K562 (cell line): Measurements from ENCODE around the gene ZNF792. TPM values are rescaled to one million over a fixed set of nuclear protein-coding genes. Genes with fewer than 3 reads are reported as not detected.
"Not testable (repeated sequence)": the region's sequence is repeated elsewhere in the genome, so short reads cannot be mapped to it uniquely, and the experiment has no call there.

Experiments used
- ATAC-seq: fragments of 200-7000 bp; cut with Tn5 transposase; 3 replicates; pipeline ENCODE4 v1.9.1; 2020; ENCODE audit warnings: moderate library complexity
- BruUV-seq: library from RNA; stranded (reverse); fragments of 400-500 nt; replicated peaks from 2 replicates; lab custom pipeline; 2021; lab: Mats Ljungman, UMichigan
- CTCF ChIA-PET: fragments of 300-600 bp; formaldehyde crosslinking; extraction: SDS; loops from one replicate; lab custom pipeline; 2021; ENCODE audit warnings: low intra/inter-chr PET ratio; lab: Yijun Ruan, JAX
- POLR2A ChIA-PET: fragments of 300-600, 350-650 bp; sonication (Branson Sonifier 250); formaldehyde crosslinking; extraction: SDS; loops from one replicate; lab custom pipeline; 2021; ENCODE audit warnings: antibody characterized with exemption, inconsistent platforms; lab: Yijun Ruan, JAX
- DNase-seq, 4 experiments: peaks; one replicate each; pipeline versions ENCODE4 v3.0.0 to v3.0.0-alpha.2; 2011 to 2018; ENCODE audit warnings: low spot score in 3 of 4, mixed read lengths in 3 of 4; ENCODE audit errors: extremely low read depth in 1 of 4
- FAIRE-seq: peaks from 2 replicates; lab custom pipeline; 2011; peaks lifted over from hg19 to GRCh38; lab: Jason Lieb, UNC
- H2AFZ ChIP-seq: 2 replicates; pipeline ENCODE4 v1.6.0; 2011; ENCODE audit warnings: low read depth, low read length, control low read depth, inconsistent platforms
- H3K27ac ChIP-seq: fragments of 200-600 bp; 3 replicates; pipeline ENCODE4 v1.8.0; 2011; ENCODE audit warnings: low read depth, mild to moderate bottlenecking, control low read depth, inconsistent platforms, low read length, moderate library complexity, mixed read lengths; ENCODE audit errors: extremely low read depth
- H3K27me3 ChIP-seq, 2 experiments: fragments of 300-600 bp in 1 of 2; 2 replicates in 1 of 2; 3 replicates in 1 of 2; pipeline versions ENCODE4 v1.6.0 to v1.8.0; 2011; ENCODE audit warnings: inconsistent platforms in 2 of 2, low read length in 2 of 2, mild to moderate bottlenecking in 1 of 2, mixed read lengths in 1 of 2, moderate library complexity in 1 of 2; ENCODE audit not compliant: control insufficient read depth in 2 of 2, insufficient read depth in 2 of 2
- H3K36me3 ChIP-seq: fragments of 300-600 bp; 3 replicates; pipeline ENCODE4 v1.8.0; 2011; ENCODE audit warnings: mild to moderate bottlenecking, low read length, inconsistent platforms; ENCODE audit not compliant: control insufficient read depth, insufficient read depth
- H3K4me1 ChIP-seq, 2 experiments: fragments of 200-600 bp in 1 of 2; replicated peaks in 1 of 2; 2 replicates in 1 of 2; 3 replicates in 1 of 2; pipeline versions ENCODE4 v1.5.1 to v1.8.0; 2011; ENCODE audit warnings: inconsistent platforms in 2 of 2, low read length in 2 of 2, mild to moderate bottlenecking in 1 of 2, mixed read lengths in 1 of 2, moderate library complexity in 1 of 2; ENCODE audit not compliant: control insufficient read depth in 2 of 2, insufficient read depth in 2 of 2
- H3K4me2 ChIP-seq: 2 replicates; pipeline ENCODE4 v1.6.1; 2011; ENCODE audit warnings: low read length, control low read depth, inconsistent platforms, mixed read lengths; ENCODE audit not compliant: insufficient read depth
- H3K4me3 ChIP-seq: fragments of 200-600 bp; sonication (generic), shearing (Covaris generic); 2 replicates; pipeline ENCODE4 v1.5.1; 2016; ENCODE audit warnings: control low read depth, inconsistent platforms
- H3K79me2 ChIP-seq: fragments of 200-600 bp; 3 replicates; pipeline ENCODE4 v1.8.0; 2011; ENCODE audit warnings: low read length, inconsistent platforms; ENCODE audit not compliant: control insufficient read depth, insufficient read depth
- H3K9ac ChIP-seq, 2 experiments: 2 replicates each; pipeline versions ENCODE4 v1.6.0 to v1.6.1; 2011; ENCODE audit warnings: low read depth in 2 of 2, low read length in 2 of 2, control low read depth in 1 of 2, inconsistent platforms in 1 of 2, mild to moderate bottlenecking in 1 of 2, mixed read lengths in 1 of 2; ENCODE audit not compliant: insufficient read depth in 1 of 2
- H3K9me1 ChIP-seq: one replicate; pipeline ENCODE4 v1.6.0; 2011; ENCODE audit warnings: inconsistent platforms, mild to moderate bottlenecking, low read length, moderate library complexity; ENCODE audit not compliant: control insufficient read depth, insufficient read depth
- H3K9me3 ChIP-seq: replicated peaks from 2 replicates; pipeline ENCODE4 v1.5.1; 2011; ENCODE audit warnings: low read depth, low read length, inconsistent platforms; ENCODE audit not compliant: control insufficient read depth, insufficient read depth
- H4K20me1 ChIP-seq: replicated peaks from 2 replicates; pipeline ENCODE4 v1.6.1; 2011; ENCODE audit warnings: low read length, inconsistent platforms, mixed read lengths; ENCODE audit not compliant: control insufficient read depth, insufficient read depth
- BRD9 ChIP-seq: fragments of 450-650 bp; IDR thresholded peaks from 2 replicates; pipeline ENCODE4 v1.6.1; 2018; ENCODE audit warnings: low read depth; ENCODE audit not compliant: partially characterized antibody
- ETV6 ChIP-seq, 3 experiments: fragments of 150-350 bp in 1 of 3; sonication (generic) in 1 of 3; formaldehyde crosslinking in 1 of 3; IDR thresholded peaks; 2 replicates each; pipeline versions ENCODE4 v1.6.1 to v1.8.0; 2014 to 2022; ENCODE audit warnings: borderline replicate concordance in 2 of 3, low read depth in 2 of 3, antibody characterized with exemption in 1 of 3, low read length in 1 of 3, mild to moderate bottlenecking in 1 of 3, missing genetic modification reagents in 1 of 3
- MAZ ChIP-seq, 2 experiments: fragments of 450-650 bp in 1 of 2; sonication (generic) in 1 of 2; formaldehyde crosslinking; IDR thresholded peaks in 1 of 2; conservative IDR thresholded peaks in 1 of 2; 2 replicates each; pipeline versions ENCODE4 v1.4.0 to v1.5.0; 2020; ENCODE audit warnings: mild to moderate bottlenecking in 1 of 2, missing genetic modification reagents in 1 of 2
- RAD51 ChIP-seq: fragments of 450-650 bp; IDR thresholded peaks from 2 replicates; pipeline ENCODE4 v1.7.1; 2016; ENCODE audit warnings: low read depth, mild to moderate bottlenecking, borderline replicate concordance
- SMAD4 ChIP-seq: fragments of 250-450 bp; sonication (Bioruptor Pico); conservative IDR thresholded peaks from 2 replicates; pipeline ENCODE4 v1.8.0; 2021; ENCODE audit warnings: inconsistent platforms, mild to moderate bottlenecking, moderate library complexity
- THRAP3 ChIP-seq: fragments of 450-650 bp; IDR thresholded peaks from 2 replicates; pipeline ENCODE4 v1.6.1; 2016; ENCODE audit warnings: mild to moderate bottlenecking, inconsistent platforms, borderline replicate concordance
- TSC22D4 ChIP-seq: fragments of 450-650 bp; IDR thresholded peaks from 2 replicates; pipeline ENCODE4 v1.6.1; 2016; ENCODE audit warnings: missing genetic modification characterization, missing biosample characterization, control low read depth
- XRCC4 ChIP-seq: IDR thresholded peaks from one replicate; pipeline ENCODE4 v1.6.1; 2011; ENCODE audit not compliant: insufficient read depth, insufficient read length; ENCODE audit errors: extremely low read depth
- ZNF121 ChIP-seq: sonication (generic); formaldehyde crosslinking; conservative IDR thresholded peaks from 2 replicates; pipeline ENCODE4 v1.8.0; 2022; ENCODE audit warnings: missing genetic modification reagents
- ZNF253 ChIP-seq: fragments of 250-450 bp; sonication (Bioruptor Pico); conservative IDR thresholded peaks from 2 replicates; pipeline ENCODE4 v1.6.1; 2021; ENCODE audit warnings: mild to moderate bottlenecking
- ZNF717 ChIP-seq: fragments of 250-450 bp; sonication (Bioruptor Pico); IDR thresholded peaks from 2 replicates; pipeline ENCODE4 v1.5.0; 2021
- WGBS: fragments of 100-300 bp; shearing (Covaris generic); methylation state at CpG from one replicate; pipeline ENCODE4 v1.1.6; 2016; ENCODE audit warnings: low coverage, mixed read lengths; ENCODE audit not compliant: insufficient coverage; ENCODE audit errors: missing lambda C conversion rate; 5-methylcytosine and 5-hydroxymethylcytosine counted together
- in situ Hi-C: fragments of 300-500 bp; cut with MboI; formaldehyde crosslinking; loops from 4 replicates; pipeline ENCODE4 v1.15.0; 2018; ENCODE audit warnings: inconsistent platforms, mixed read lengths
- intact Hi-C: fragments of 100-400 bp; cut with micrococcal nuclease; formaldehyde crosslinking; loops from 2 replicates; pipeline ENCODE4 v1.14.2; 2022
- polyA plus RNA-seq, 8 experiments: library from polyadenylated mRNA; depleted of rRNA in 4 of 8; stranded (reverse) in 5 of 8; unstranded in 3 of 8; fragments of >200 nt; fragmentation: Nextera tagmentation in 2 of 8; fragmentation: Illumina TruSeq in 1 of 8; extraction: Ambion mirVana in 2 of 8; extraction: Trizol in 1 of 8; gene quantifications; 2 replicates each; pipeline versions ENCODE4 v1.2.1 to v1.2.3, GENCODE V29; 2011 to 2014; ENCODE audit warnings: inconsistent platforms in 1 of 8, missing spikeins in 1 of 8
- total RNA-seq, 7 experiments: library from RNA; depleted of rRNA in 6 of 7; stranded (reverse); fragments of >200 nt in 6 of 7; fragmentation: Illumina TruSeq in 2 of 7; extraction: Trizol in 2 of 7; gene quantifications; 2 replicates each; pipeline versions ENCODE4 v1.2.1 to v1.2.3, GENCODE V29; 2011 to 2021; ENCODE audit warnings: low replicate concordance in 1 of 7

The ZNF792 gene
- total and polyA plus RNA-seq, 9 of the 15 experiments (the other 6 are each of a cell fraction or from before 2014, with no cell fraction given) = 3.3 to 16.5 (median 10.4) TPM

GRCh38 chr19:34998224-34998623 is 34.2 kb upstream of the ZNF792 start:
- CTCF ChIA-PET, in situ Hi-C loops, H3K9me3 ChIP-seq, FAIRE-seq, H3K4me3 ChIP-seq, H3K4me2 ChIP-seq, intact Hi-C loops, ATAC-seq, H3K27me3 ChIP-seq, H2AFZ ChIP-seq, H3K27ac ChIP-seq, DNase-seq, BruUV-seq, H3K9ac ChIP-seq, H3K9me1 ChIP-seq, H4K20me1 ChIP-seq: not testable (repeated sequence)
- TF ChIP-seq ZNF121 (CRISPR knock-in tag) = 0 out of 2 replicates have a peak, but pooled peaks have one; percentile 23
- Histone ChIP-seq H3K36me3 (peaks cover 14% of the 10 kb centered on the region; the same call in 2 of the 3 replicates), H3K79me2 (peaks cover 34% of the 10 kb centered on the region), H3K4me1 (peaks cover 21 to 37% of the 10 kb centered on the region in 2 experiments; a peak in 4 of 5 replicates)
- 87% methylated on average over 5 of the region's 7 CpGs for WGBS
- POLR2A ChIA-PET = interaction anchor here (0.6 to 1.0 kb wide), 2 partner anchors 10 to 377 kb away, joined by 3 to 4 read pairs; no protein-coding TSS in a partner anchor

DNA sequence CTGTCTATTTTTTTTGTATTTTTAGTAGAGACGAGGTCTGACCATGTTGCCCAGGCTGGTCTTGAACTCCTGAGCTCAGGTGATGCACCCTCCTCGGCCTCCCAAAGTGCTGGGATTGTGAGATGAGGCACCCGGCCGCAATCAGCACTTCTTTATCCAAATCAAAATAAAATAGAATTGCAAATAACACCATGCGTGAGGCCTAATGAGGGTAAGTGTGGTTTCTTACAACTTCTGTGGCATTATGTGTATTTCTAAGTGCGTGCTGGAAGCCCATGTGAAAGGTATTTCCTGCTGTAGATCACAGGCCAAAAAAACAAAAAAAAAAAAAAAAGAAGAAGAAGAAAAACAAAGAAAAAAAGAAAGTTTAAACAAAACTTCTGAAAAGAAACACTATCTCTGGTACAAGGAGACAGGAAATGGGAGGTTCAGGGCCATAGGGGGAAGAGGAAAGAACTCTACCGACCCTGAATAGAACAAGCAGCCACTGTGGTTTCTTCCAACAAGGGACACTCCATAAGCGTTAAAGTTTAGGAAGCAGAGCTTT is 33.1 kb upstream of the ZNF792 start:
- Histone ChIP-seq H4K20me1 (no peaks in the 10 kb centered on the region), H3K9ac (no peak overlapping the region), H3K36me3 (peaks cover 5% of the 10 kb centered on the region; the same call in 2 of the 3 replicates), H3K79me2 (peaks cover 25% of the 10 kb centered on the region), H3K27me3 (no peaks in the 10 kb centered on the region), H3K27ac (no peak overlapping the region), H3K9me1 (no peaks in the 10 kb centered on the region), H3K4me3 (no peak overlapping the region), H2AFZ (no peak overlapping the region), H3K9me3 (0 out of 2 replicates have a peak, but pooled peaks cover 1% of the 10 kb centered on the region), H3K4me2 (no peak overlapping the region), H3K4me1 (peaks cover 13 to 28% of the 10 kb centered on the region in 2 experiments; a peak in 4 of 5 replicates)
- CTCF ChIA-PET = no interaction called here
- no peak for ATAC-seq
- 62% methylated on average over 8 of the region's 8 CpGs for WGBS
- POLR2A ChIA-PET = interaction anchor here (1.0 kb wide), 1 partner anchor 9 kb away, joined by 3 read pairs; no protein-coding TSS in a partner anchor
- in situ Hi-C loops (no loop called here), intact Hi-C loops (no loop called here)
- BruUV-seq = no TSS peak
- no peak for DNase-seq
- TF ChIP-seq MAZ (CRISPR knock-in tag; conservative IDR thresholded peaks at IDR 0.05 in 1 of 2, IDR thresholded peaks at IDR 0.05 in 1 of 2) (no peak), ETV6 (IDR thresholded peaks at IDR 0.05; ENCODE audit: borderline replicate concordance in 1 of 2, low read depth in 2 of 2, low read length in 1 of 2) (no peak), ETV6 (CRISPR knock-in tag; IDR thresholded peaks at IDR 0.05; ENCODE audit: borderline replicate concordance) (no peak), XRCC4 (no peak), THRAP3 (no peak), ZNF253 (CRISPR knock-in tag) (no peak), ZNF717 (no peak), RAD51 (no peak), BRD9 (no peak), SMAD4 (CRISPR knock-in tag) (no peak), ZNF121 (CRISPR knock-in tag) (no peak), TSC22D4 (tag) (no peak)
- no peak for FAIRE-seq
